K562 (cell line): ENCODE measurements around the gene POU2AF1. TPM values are rescaled to one million over a fixed set of nuclear protein-coding genes. Genes with fewer than 3 reads are reported as not detected.

Experiments
- ATAC-seq: fragments of 200-7000 bp; cut with Tn5 transposase; 3 replicates; pipeline ENCODE4 v1.9.1; 2020; ENCODE audit warnings: moderate library complexity
- BruUV-seq: library from RNA; stranded (reverse); fragments of 400-500 nt; replicated peaks from 2 replicates; lab custom pipeline; 2021; lab: Mats Ljungman, UMichigan
- CTCF ChIA-PET: fragments of 300-600 bp; formaldehyde crosslinking; extraction: SDS; loops from one replicate; lab custom pipeline; 2021; ENCODE audit warnings: low intra/inter-chr PET ratio; lab: Yijun Ruan, JAX
- POLR2A ChIA-PET: fragments of 300-600, 350-650 bp; sonication (Branson Sonifier 250); formaldehyde crosslinking; extraction: SDS; loops from one replicate; lab custom pipeline; 2021; ENCODE audit warnings: antibody characterized with exemption, inconsistent platforms; lab: Yijun Ruan, JAX
- DNase-seq, 4 experiments: peaks; one replicate each; pipeline versions ENCODE4 v3.0.0 to v3.0.0-alpha.2; 2011 to 2018; ENCODE audit warnings: low spot score in 3 of 4, mixed read lengths in 3 of 4; ENCODE audit errors: extremely low read depth in 1 of 4
- FAIRE-seq: peaks from 2 replicates; lab custom pipeline; 2011; peaks lifted over from hg19 to GRCh38; lab: Jason Lieb, UNC
- H2AFZ ChIP-seq: 2 replicates; pipeline ENCODE4 v1.6.0; 2011; ENCODE audit warnings: low read depth, low read length, control low read depth, inconsistent platforms
- H3K27ac ChIP-seq: fragments of 200-600 bp; 3 replicates; pipeline ENCODE4 v1.8.0; 2011; ENCODE audit warnings: low read depth, mild to moderate bottlenecking, control low read depth, inconsistent platforms, low read length, moderate library complexity, mixed read lengths; ENCODE audit errors: extremely low read depth
- H3K27me3 ChIP-seq, 2 experiments: fragments of 300-600 bp in 1 of 2; 2 replicates in 1 of 2; 3 replicates in 1 of 2; pipeline versions ENCODE4 v1.6.0 to v1.8.0; 2011; ENCODE audit warnings: inconsistent platforms in 2 of 2, low read length in 2 of 2, mild to moderate bottlenecking in 1 of 2, mixed read lengths in 1 of 2, moderate library complexity in 1 of 2; ENCODE audit not compliant: control insufficient read depth in 2 of 2, insufficient read depth in 2 of 2
- H3K36me3 ChIP-seq: fragments of 300-600 bp; 3 replicates; pipeline ENCODE4 v1.8.0; 2011; ENCODE audit warnings: mild to moderate bottlenecking, low read length, inconsistent platforms; ENCODE audit not compliant: control insufficient read depth, insufficient read depth
- H3K4me1 ChIP-seq, 2 experiments: fragments of 200-600 bp in 1 of 2; replicated peaks in 1 of 2; 2 replicates in 1 of 2; 3 replicates in 1 of 2; pipeline versions ENCODE4 v1.5.1 to v1.8.0; 2011; ENCODE audit warnings: inconsistent platforms in 2 of 2, low read length in 2 of 2, mild to moderate bottlenecking in 1 of 2, mixed read lengths in 1 of 2, moderate library complexity in 1 of 2; ENCODE audit not compliant: control insufficient read depth in 2 of 2, insufficient read depth in 2 of 2
- H3K4me2 ChIP-seq: 2 replicates; pipeline ENCODE4 v1.6.1; 2011; ENCODE audit warnings: low read length, control low read depth, inconsistent platforms, mixed read lengths; ENCODE audit not compliant: insufficient read depth
- H3K4me3 ChIP-seq: fragments of 200-600 bp; sonication (generic), shearing (Covaris generic); 2 replicates; pipeline ENCODE4 v1.5.1; 2016; ENCODE audit warnings: control low read depth, inconsistent platforms
- H3K79me2 ChIP-seq: fragments of 200-600 bp; 3 replicates; pipeline ENCODE4 v1.8.0; 2011; ENCODE audit warnings: low read length, inconsistent platforms; ENCODE audit not compliant: control insufficient read depth, insufficient read depth
- H3K9ac ChIP-seq, 2 experiments: 2 replicates each; pipeline versions ENCODE4 v1.6.0 to v1.6.1; 2011; ENCODE audit warnings: low read depth in 2 of 2, low read length in 2 of 2, control low read depth in 1 of 2, inconsistent platforms in 1 of 2, mild to moderate bottlenecking in 1 of 2, mixed read lengths in 1 of 2; ENCODE audit not compliant: insufficient read depth in 1 of 2
- H3K9me1 ChIP-seq: one replicate; pipeline ENCODE4 v1.6.0; 2011; ENCODE audit warnings: inconsistent platforms, mild to moderate bottlenecking, low read length, moderate library complexity; ENCODE audit not compliant: control insufficient read depth, insufficient read depth
- H3K9me3 ChIP-seq: replicated peaks from 2 replicates; pipeline ENCODE4 v1.5.1; 2011; ENCODE audit warnings: low read depth, low read length, inconsistent platforms; ENCODE audit not compliant: control insufficient read depth, insufficient read depth
- H4K20me1 ChIP-seq: replicated peaks from 2 replicates; pipeline ENCODE4 v1.6.1; 2011; ENCODE audit warnings: low read length, inconsistent platforms, mixed read lengths; ENCODE audit not compliant: control insufficient read depth, insufficient read depth
- FOSL1 ChIP-seq: fragments of 200-800 bp; sonication (Bioruptor generic); conservative IDR thresholded peaks from 2 replicates; pipeline ENCODE4 v1.6.1; 2016; ENCODE audit warnings: missing genetic modification characterization, missing compliant biosample characterization
- KDM1A ChIP-seq, 2 experiments: fragments of 450-650 bp; IDR thresholded peaks; 2 replicates each; pipeline ENCODE4 v1.6.1; 2016; ENCODE audit warnings: mild to moderate bottlenecking in 2 of 2
- PHB ChIP-seq: fragments of 250-450 bp; sonication (Bioruptor Pico); IDR thresholded peaks from 2 replicates; pipeline ENCODE4 v1.5.0; 2021
- RCOR1 ChIP-seq, 2 experiments: IDR thresholded peaks; 2 replicates each; pipeline ENCODE4 v1.6.1; 2012; ENCODE audit warnings: low read depth in 2 of 2, low read length in 2 of 2, borderline replicate concordance in 1 of 2, improper control_type of control experiment in 1 of 2
- WGBS: fragments of 100-300 bp; shearing (Covaris generic); methylation state at CpG from one replicate; pipeline ENCODE4 v1.1.6; 2016; ENCODE audit warnings: low coverage, mixed read lengths; ENCODE audit not compliant: insufficient coverage; ENCODE audit errors: missing lambda C conversion rate; 5-methylcytosine and 5-hydroxymethylcytosine counted together
- in situ Hi-C: fragments of 300-500 bp; cut with MboI; formaldehyde crosslinking; loops from 4 replicates; pipeline ENCODE4 v1.15.0; 2018; ENCODE audit warnings: inconsistent platforms, mixed read lengths
- intact Hi-C: fragments of 100-400 bp; cut with micrococcal nuclease; formaldehyde crosslinking; loops from 2 replicates; pipeline ENCODE4 v1.14.2; 2022
- polyA plus RNA-seq, 8 experiments: library from polyadenylated mRNA; depleted of rRNA in 4 of 8; stranded (reverse) in 5 of 8; unstranded in 3 of 8; fragments of >200 nt; fragmentation: Nextera tagmentation in 2 of 8; fragmentation: Illumina TruSeq in 1 of 8; extraction: Ambion mirVana in 2 of 8; extraction: Trizol in 1 of 8; gene quantifications; 2 replicates each; pipeline versions ENCODE4 v1.2.1 to v1.2.3, GENCODE V29; 2011 to 2014; ENCODE audit warnings: inconsistent platforms in 1 of 8, missing spikeins in 1 of 8
- total RNA-seq, 7 experiments: library from RNA; depleted of rRNA in 6 of 7; stranded (reverse); fragments of >200 nt in 6 of 7; fragmentation: Illumina TruSeq in 2 of 7; extraction: Trizol in 2 of 7; gene quantifications; 2 replicates each; pipeline versions ENCODE4 v1.2.1 to v1.2.3, GENCODE V29; 2011 to 2021; ENCODE audit warnings: low replicate concordance in 1 of 7
- TF ChIP-seq, protein P1 (sequence below), 2 experiments: fragments of 450-650 bp in 1 of 2; IDR thresholded peaks; 2 replicates each; pipeline ENCODE4 v1.6.1; 2011 to 2017; ENCODE audit warnings: low read depth in 2 of 2, antibody characterized with exemption in 1 of 2, borderline replicate concordance in 1 of 2, low read length in 1 of 2, mild to moderate bottlenecking in 1 of 2, mixed read lengths in 1 of 2; ENCODE audit not compliant: control insufficient read depth in 1 of 2

Gene POU2AF1
- total and polyA plus RNA-seq, 9 of the 15 experiments (the other 6 are each of a cell fraction or from before 2014, with no cell fraction given) = 0.09 TPM; not detected in 8

DNA sequence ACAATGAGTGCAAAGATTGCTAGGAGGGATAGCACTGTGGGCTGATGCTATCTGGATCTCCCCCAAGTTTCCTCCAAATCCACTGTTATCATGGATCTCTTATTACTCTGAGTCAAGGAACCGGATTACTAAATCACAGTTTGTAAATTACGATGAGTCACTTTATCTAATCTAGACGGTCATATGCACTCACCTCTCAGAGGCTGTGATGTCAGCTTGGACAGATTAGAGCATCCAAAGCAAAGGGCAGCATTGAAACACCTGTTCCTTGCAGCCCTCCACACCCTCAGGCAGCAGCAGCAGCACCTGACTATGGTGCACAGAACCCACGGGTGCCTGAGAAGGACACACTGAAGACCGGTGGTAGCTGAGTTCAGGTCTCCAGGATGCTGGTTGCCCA is 14.0 kb upstream of the POU2AF1 start:
- no peaks in the 10 kb centered on the region for H3K9me1 ChIP-seq
- H4K20me1 ChIP-seq = no peaks in the 10 kb centered on the region
- FAIRE-seq (no peak), ATAC-seq (no peak), DNase-seq (no peak)
- no peak overlapping the region for H3K4me2 ChIP-seq
- no peak overlapping the region for H2AFZ ChIP-seq
- no peak overlapping the region for H3K9ac ChIP-seq
- no peak overlapping the region for H3K27ac ChIP-seq
- in situ Hi-C loops (no loop called here), intact Hi-C loops (no loop called here)
- WGBS = 0% methylated on average over 5 of the region's 5 CpGs
- no TSS peak for BruUV-seq
- no peaks in the 10 kb centered on the region for H3K4me1 ChIP-seq
- CTCF ChIA-PET = no interaction called here
- no peaks in the 10 kb centered on the region; a peak in 1 of 5 replicates for H3K27me3 ChIP-seq
- H3K79me2 ChIP-seq = no peaks in the 10 kb centered on the region
- TF ChIP-seq KDM1A (IDR thresholded peaks at IDR 0.05) = peak; percentile 17 to 50; a peak in 1 of 4 replicates
- peak; percentile 28; the same call in 1 of the 2 replicates for TF ChIP-seq FOSL1 (tag)
- TF ChIP-seq PHB (CRISPR knock-in tag) = no peak
- TF ChIP-seq RCOR1 (IDR thresholded peaks at IDR 0.05; ENCODE audit: borderline replicate concordance in 1 of 2, low read depth in 2 of 2, low read length in 2 of 2) = peak in 1 of 2 experiments; percentile 23; a peak in 1 of 4 replicates
- TF ChIP-seq, protein P1, sequence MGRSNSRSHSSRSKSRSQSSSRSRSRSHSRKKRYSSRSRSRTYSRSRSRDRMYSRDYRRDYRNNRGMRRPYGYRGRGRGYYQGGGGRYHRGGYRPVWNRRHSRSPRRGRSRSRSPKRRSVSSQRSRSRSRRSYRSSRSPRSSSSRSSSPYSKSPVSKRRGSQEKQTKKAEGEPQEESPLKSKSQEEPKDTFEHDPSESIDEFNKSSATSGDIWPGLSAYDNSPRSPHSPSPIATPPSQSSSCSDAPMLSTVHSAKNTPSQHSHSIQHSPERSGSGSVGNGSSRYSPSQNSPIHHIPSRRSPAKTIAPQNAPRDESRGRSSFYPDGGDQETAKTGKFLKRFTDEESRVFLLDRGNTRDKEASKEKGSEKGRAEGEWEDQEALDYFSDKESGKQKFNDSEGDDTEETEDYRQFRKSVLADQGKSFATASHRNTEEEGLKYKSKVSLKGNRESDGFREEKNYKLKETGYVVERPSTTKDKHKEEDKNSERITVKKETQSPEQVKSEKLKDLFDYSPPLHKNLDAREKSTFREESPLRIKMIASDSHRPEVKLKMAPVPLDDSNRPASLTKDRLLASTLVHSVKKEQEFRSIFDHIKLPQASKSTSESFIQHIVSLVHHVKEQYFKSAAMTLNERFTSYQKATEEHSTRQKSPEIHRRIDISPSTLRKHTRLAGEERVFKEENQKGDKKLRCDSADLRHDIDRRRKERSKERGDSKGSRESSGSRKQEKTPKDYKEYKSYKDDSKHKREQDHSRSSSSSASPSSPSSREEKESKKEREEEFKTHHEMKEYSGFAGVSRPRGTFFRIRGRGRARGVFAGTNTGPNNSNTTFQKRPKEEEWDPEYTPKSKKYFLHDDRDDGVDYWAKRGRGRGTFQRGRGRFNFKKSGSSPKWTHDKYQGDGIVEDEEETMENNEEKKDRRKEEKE (IDR thresholded peaks at IDR 0.05; ENCODE audit: borderline replicate concordance in 1 of 2, control insufficient read depth in 1 of 2, low read depth in 2 of 2, low read length in 1 of 2) = no peak
- POLR2A ChIA-PET = no interaction called here
- H3K4me3 ChIP-seq = no peak overlapping the region
- H3K9me3 ChIP-seq = no peaks in the 10 kb centered on the region
- H3K36me3 ChIP-seq = no peaks in the 10 kb centered on the region
